Calu3 (cell line): Measurements from ENCODE around the gene SMDT1. TPM values are rescaled to one million over a fixed set of nuclear protein-coding genes. Genes with fewer than 3 reads are reported as not detected.
"Not testable (repeated sequence)": the region's sequence is repeated elsewhere in the genome, so short reads cannot be mapped to it uniquely, and the experiment has no call there.

Experiments used
- BruUV-seq: library from RNA; stranded (reverse); fragments of 400-500 nt; replicated peaks from 2 replicates; lab custom pipeline; 2021; lab: Mats Ljungman, UMichigan
- CTCF ChIA-PET: fragments of 300-600 bp; sonication (Branson Sonifier 250); formaldehyde crosslinking; loops from one replicate; lab custom pipeline; 2022; ENCODE audit warnings: antibody characterized with exemption; lab: Charles Lee
- DNase-seq: peaks from one replicate; pipeline ENCODE4 v3.0.0; 2022
- H3K27ac Mint-ChIP-seq: one replicate; pipeline ENCODE4 v1.8.0; 2022; ENCODE audit warnings: mixed read lengths; ENCODE audit not compliant: unreplicated experiment
- H3K27me3 Mint-ChIP-seq: one replicate; pipeline ENCODE4 v1.8.0; 2022; ENCODE audit warnings: mixed read lengths; ENCODE audit not compliant: unreplicated experiment
- H3K36me3 Mint-ChIP-seq: one replicate; pipeline ENCODE4 v1.8.0; 2022; ENCODE audit warnings: mild to moderate bottlenecking, moderate library complexity, mixed read lengths; ENCODE audit not compliant: insufficient read depth, unreplicated experiment
- H3K4me1 Mint-ChIP-seq: one replicate; pipeline ENCODE4 v1.8.0; 2022; ENCODE audit warnings: mild to moderate bottlenecking, low read depth, mixed read lengths; ENCODE audit not compliant: unreplicated experiment
- H3K4me3 Mint-ChIP-seq: one replicate; pipeline ENCODE4 v1.8.0; 2022; ENCODE audit warnings: mild to moderate bottlenecking, low read depth, moderate library complexity, mixed read lengths; ENCODE audit not compliant: unreplicated experiment
- H3K9me3 Mint-ChIP-seq: one replicate; pipeline ENCODE4 v1.8.0; 2022; ENCODE audit warnings: low read depth, mixed read lengths; ENCODE audit not compliant: unreplicated experiment
- CTCF ChIP-seq: fragments of 200-600 bp; IDR thresholded peaks from one replicate; pipeline ENCODE4 v1.8.0; 2022; ENCODE audit warnings: antibody characterized with exemption; ENCODE audit not compliant: unreplicated experiment
- intact Hi-C: fragments of 100-400 bp; cut with micrococcal nuclease; formaldehyde crosslinking; loops from one replicate; pipeline ENCODE4 v1.10.0; 2022; ENCODE audit not compliant: unreplicated experiment
- total RNA-seq: library from RNA; stranded (reverse); gene quantifications from 2 replicates; pipeline ENCODE4 v1.2.3, GENCODE V29; 2022

The SMDT1 gene
- total RNA-seq, 1 experiment from 2014 or later: 60.8 TPM

DNA sequence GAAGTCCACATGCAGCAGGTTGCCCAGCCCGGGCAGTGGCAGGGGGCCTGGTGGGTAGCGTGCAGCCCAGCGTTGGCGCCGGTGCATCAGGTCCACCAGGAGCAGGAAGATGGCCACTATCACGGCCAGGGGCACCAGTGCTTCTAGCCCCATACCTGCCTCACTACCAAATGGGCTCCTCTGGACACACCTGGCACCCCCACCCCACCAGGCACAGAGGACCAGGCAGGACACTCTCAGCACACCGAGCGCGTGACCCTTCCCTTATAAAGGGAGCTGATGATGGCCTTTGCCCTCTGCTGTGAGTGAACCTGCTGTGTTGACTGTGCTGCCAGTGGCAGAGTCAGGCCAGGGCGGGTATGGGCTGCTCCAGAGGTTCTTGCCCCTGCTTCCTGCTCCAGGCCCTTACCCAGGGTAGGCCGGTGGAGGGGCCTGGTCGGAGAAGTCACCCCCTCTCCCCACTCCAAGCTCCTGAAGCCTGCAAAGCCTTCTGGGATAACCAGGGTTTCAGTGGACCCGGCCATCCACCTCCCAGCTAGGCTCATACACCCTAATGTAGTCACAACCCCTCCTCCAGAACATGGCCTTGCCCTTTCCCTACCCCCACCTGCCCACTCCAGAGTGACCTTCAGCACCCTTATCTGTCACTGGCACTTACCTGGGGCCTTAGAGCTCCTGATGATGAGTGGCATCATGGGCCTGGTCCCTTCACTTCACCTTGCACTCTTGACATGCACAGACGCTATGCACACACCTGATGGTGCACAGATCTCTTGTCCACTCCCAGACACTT, 51.3 kb downstream of the SMDT1 start, which contains the start of gene CYP2D6:
TSS of gene CYP2D6 (minus strand) at position 172 of the 793 bp plus-strand sequence. CDS start at position 153, 19 bp downstream.
- H3K27me3 Mint-ChIP-seq, DNase-seq, H3K4me1 Mint-ChIP-seq, H3K4me3 Mint-ChIP-seq, intact Hi-C loops, CTCF ChIA-PET, H3K9me3 Mint-ChIP-seq, BruUV-seq: not testable (repeated sequence)
- Mint-ChIP-seq H3K27ac (peak within 1 kb of the TSS; percentile 46), H3K36me3 (peaks cover 59% of the 10 kb centered on the region)

DNA sequence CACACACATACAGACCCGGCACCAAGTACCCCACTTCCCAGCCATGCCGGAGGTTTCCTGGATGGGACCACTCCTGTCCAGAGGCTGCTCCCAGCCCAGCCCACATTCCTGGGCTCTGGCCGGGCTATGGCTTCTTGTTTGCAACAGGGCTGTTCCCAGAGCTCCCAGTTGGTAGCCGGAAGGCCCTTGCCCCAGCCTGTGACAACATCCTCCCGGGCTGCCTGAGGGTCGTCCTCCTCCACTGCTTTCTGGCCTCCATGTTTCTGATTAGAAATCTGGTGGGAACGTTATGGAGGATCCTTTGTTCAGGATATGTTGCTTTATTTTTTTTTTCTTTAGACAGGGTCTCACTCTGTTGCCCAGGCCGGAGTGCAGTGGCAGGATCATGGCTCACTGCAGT, 52.1 kb downstream of the SMDT1 start:
- peaks cover 59% of the 10 kb centered on the region for H3K36me3 Mint-ChIP-seq
- peak overlapping the region; percentile 26 for H3K27ac Mint-ChIP-seq
- no peak for DNase-seq
- no TSS peak for BruUV-seq
- no peak for TF ChIP-seq CTCF
- CTCF ChIA-PET: interaction anchor here (0.7 kb wide), 1 partner anchor 145 kb away, joined by 4 read pairs; no protein-coding TSS in a partner anchor
- H3K9me3 Mint-ChIP-seq: no peaks in the 10 kb centered on the region
- intact Hi-C loops: no loop called here
- peaks cover 8% of the 10 kb centered on the region for H3K4me1 Mint-ChIP-seq
- no peak overlapping the region for H3K4me3 Mint-ChIP-seq
- no peaks in the 10 kb centered on the region for H3K27me3 Mint-ChIP-seq

DNA sequence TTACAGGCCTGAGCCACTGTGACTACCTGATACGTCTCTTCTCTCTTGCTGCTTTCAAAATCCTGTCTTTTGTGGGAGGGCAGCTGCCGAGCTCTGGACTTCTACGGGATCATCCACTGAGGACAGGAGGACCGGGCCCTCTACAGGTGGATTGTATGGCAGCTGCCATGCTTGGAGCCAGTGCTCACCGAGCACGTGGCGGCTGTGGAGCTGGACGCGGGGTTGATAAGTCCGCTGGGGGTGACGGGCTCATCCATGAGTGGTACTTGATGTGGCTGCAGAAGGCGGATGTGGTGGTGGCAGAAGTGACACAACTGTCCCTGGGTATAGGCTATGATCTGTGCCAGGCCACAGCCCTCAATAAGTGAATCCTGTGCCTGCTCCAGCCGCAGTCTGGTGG, 53.0 kb downstream of the SMDT1 start:
- peak overlapping the region; percentile 40 for H3K27ac Mint-ChIP-seq
- CTCF ChIA-PET: no interaction called here
- BruUV-seq: no TSS peak

More for the DNA sequence above, 53.0 kb downstream of the SMDT1 start:
- Mint-ChIP-seq H3K4me1 (peaks cover 8% of the 10 kb centered on the region), H3K4me3 (no peak overlapping the region), H3K36me3 (peaks cover 59% of the 10 kb centered on the region), H3K9me3 (no peaks in the 10 kb centered on the region), H3K27me3 (no peaks in the 10 kb centered on the region)
- intact Hi-C loops: no loop called here
- no peak for DNase-seq
- no peak for TF ChIP-seq CTCF

Other genes with a start within 250 kb of the SMDT1 start
- gene SREBF2, start 246.6 kb upstream of the SMDT1 start, total RNA-seq: 145 and 159 TPM in 2 replicates
- not detected in 2 replicates for gene SHISA8, start 164.6 kb upstream of the SMDT1 start, total RNA-seq
- 1.4 and 1.5 TPM in 2 replicates for gene TNFRSF13C, start 152.9 kb upstream of the SMDT1 start, total RNA-seq
- gene CENPM, start 132.5 kb upstream of the SMDT1 start, total RNA-seq: 46.7 and 69.3 TPM in 2 replicates
- gene SEPTIN3, start 110.3 kb upstream of the SMDT1 start, total RNA-seq: 3.2 and 3.4 TPM in 2 replicates
- 2.8 and 3.7 TPM in 2 replicates for gene WBP2NL, start 80.9 kb upstream of the SMDT1 start, total RNA-seq
- 24.3 and 27.2 TPM in 2 replicates for gene NAGA, start 8.9 kb upstream of the SMDT1 start, total RNA-seq
- gene PHETA2, start 5.5 kb upstream of the SMDT1 start, total RNA-seq: 1.3 and 1.5 TPM in 2 replicates
- 61.6 and 68.0 TPM in 2 replicates for gene NDUFA6, start 11.1 kb downstream of the SMDT1 start, total RNA-seq
- 9.3 and 10.7 TPM in 2 replicates for gene CYP2D6, start 51.1 kb downstream of the SMDT1 start, total RNA-seq
- 87.2 and 96.0 TPM in 2 replicates for gene TCF20, start 191.0 kb downstream of the SMDT1 start, total RNA-seq